Measurements from ENCODE around the gene CDK7.

DNA sequence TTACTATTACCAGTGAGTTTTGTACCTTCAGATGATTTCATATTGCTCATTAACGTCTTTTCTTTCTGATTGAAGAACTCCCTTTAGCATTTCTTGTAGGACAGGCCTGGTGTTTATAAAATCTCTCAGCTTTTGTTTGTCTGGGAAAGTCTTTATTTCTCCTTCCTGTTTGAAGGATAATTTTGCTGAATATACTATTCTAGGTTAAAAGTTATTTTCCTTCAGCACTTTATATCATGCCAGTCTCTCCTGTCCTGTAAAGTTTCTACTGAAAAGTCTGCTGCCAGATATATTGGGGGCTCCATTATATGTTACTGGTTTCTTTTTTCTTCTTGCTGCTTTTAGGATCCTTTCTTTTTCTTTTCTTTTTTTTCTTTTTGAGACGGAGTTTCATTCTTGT, 13.3 kb downstream of the CDK7 start:
- TF ChIP-seq, protein P1, sequence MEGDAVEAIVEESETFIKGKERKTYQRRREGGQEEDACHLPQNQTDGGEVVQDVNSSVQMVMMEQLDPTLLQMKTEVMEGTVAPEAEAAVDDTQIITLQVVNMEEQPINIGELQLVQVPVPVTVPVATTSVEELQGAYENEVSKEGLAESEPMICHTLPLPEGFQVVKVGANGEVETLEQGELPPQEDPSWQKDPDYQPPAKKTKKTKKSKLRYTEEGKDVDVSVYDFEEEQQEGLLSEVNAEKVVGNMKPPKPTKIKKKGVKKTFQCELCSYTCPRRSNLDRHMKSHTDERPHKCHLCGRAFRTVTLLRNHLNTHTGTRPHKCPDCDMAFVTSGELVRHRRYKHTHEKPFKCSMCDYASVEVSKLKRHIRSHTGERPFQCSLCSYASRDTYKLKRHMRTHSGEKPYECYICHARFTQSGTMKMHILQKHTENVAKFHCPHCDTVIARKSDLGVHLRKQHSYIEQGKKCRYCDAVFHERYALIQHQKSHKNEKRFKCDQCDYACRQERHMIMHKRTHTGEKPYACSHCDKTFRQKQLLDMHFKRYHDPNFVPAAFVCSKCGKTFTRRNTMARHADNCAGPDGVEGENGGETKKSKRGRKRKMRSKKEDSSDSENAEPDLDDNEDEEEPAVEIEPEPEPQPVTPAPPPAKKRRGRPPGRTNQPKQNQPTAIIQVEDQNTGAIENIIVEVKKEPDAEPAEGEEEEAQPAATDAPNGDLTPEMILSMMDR (IDR thresholded peaks at IDR 0.05; ENCODE audit: insufficient read depth, low read length) = no peak
- TF ChIP-seq, protein P2, sequence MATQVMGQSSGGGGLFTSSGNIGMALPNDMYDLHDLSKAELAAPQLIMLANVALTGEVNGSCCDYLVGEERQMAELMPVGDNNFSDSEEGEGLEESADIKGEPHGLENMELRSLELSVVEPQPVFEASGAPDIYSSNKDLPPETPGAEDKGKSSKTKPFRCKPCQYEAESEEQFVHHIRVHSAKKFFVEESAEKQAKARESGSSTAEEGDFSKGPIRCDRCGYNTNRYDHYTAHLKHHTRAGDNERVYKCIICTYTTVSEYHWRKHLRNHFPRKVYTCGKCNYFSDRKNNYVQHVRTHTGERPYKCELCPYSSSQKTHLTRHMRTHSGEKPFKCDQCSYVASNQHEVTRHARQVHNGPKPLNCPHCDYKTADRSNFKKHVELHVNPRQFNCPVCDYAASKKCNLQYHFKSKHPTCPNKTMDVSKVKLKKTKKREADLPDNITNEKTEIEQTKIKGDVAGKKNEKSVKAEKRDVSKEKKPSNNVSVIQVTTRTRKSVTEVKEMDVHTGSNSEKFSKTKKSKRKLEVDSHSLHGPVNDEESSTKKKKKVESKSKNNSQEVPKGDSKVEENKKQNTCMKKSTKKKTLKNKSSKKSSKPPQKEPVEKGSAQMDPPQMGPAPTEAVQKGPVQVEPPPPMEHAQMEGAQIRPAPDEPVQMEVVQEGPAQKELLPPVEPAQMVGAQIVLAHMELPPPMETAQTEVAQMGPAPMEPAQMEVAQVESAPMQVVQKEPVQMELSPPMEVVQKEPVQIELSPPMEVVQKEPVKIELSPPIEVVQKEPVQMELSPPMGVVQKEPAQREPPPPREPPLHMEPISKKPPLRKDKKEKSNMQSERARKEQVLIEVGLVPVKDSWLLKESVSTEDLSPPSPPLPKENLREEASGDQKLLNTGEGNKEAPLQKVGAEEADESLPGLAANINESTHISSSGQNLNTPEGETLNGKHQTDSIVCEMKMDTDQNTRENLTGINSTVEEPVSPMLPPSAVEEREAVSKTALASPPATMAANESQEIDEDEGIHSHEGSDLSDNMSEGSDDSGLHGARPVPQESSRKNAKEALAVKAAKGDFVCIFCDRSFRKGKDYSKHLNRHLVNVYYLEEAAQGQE (IDR thresholded peaks at IDR 0.05; ENCODE audit: insufficient replicate concordance, low read depth) = no peak
- no peak for TF ChIP-seq POLR2AphosphoS5 (IDR thresholded peaks at IDR 0.05; ENCODE audit: low read depth)
- no peak for TF ChIP-seq SPI1 (IDR thresholded peaks at IDR 0.05; ENCODE audit: borderline replicate concordance, low read depth)

All from HL-60 (cell line).